Umbilical cord (tissue), 2 donors: ENCODE results near the gene VPS45. TPM values are rescaled to one million over a fixed set of nuclear protein-coding genes. Genes with fewer than 3 reads are reported as not detected.
A peak's percentile ranks its signal among the peaks of the same experiment; 100 is the strongest.
"Not testable (repeated sequence)": the region's sequence is repeated elsewhere in the genome, so short reads cannot be mapped to it uniquely, and the experiment has no call there.

ENCODE experiments used
- DNase-seq: peaks from one replicate; pipeline ENCODE4 v3.0.0-alpha.2; 2015; ENCODE audit warnings: low spot score
- total RNA-seq: library from RNA; depleted of rRNA; stranded (reverse); fragments of >200 nt; gene quantifications from one replicate; pipeline ENCODE4 v1.2.3, GENCODE V29; 2014; ENCODE audit warnings: low replicate concordance; ENCODE audit not compliant: insufficient read depth

Gene VPS45, protein sequence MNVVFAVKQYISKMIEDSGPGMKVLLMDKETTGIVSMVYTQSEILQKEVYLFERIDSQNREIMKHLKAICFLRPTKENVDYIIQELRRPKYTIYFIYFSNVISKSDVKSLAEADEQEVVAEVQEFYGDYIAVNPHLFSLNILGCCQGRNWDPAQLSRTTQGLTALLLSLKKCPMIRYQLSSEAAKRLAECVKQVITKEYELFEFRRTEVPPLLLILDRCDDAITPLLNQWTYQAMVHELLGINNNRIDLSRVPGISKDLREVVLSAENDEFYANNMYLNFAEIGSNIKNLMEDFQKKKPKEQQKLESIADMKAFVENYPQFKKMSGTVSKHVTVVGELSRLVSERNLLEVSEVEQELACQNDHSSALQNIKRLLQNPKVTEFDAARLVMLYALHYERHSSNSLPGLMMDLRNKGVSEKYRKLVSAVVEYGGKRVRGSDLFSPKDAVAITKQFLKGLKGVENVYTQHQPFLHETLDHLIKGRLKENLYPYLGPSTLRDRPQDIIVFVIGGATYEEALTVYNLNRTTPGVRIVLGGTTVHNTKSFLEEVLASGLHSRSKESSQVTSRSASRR
- 43.6 TPM for total RNA-seq

DNA sequence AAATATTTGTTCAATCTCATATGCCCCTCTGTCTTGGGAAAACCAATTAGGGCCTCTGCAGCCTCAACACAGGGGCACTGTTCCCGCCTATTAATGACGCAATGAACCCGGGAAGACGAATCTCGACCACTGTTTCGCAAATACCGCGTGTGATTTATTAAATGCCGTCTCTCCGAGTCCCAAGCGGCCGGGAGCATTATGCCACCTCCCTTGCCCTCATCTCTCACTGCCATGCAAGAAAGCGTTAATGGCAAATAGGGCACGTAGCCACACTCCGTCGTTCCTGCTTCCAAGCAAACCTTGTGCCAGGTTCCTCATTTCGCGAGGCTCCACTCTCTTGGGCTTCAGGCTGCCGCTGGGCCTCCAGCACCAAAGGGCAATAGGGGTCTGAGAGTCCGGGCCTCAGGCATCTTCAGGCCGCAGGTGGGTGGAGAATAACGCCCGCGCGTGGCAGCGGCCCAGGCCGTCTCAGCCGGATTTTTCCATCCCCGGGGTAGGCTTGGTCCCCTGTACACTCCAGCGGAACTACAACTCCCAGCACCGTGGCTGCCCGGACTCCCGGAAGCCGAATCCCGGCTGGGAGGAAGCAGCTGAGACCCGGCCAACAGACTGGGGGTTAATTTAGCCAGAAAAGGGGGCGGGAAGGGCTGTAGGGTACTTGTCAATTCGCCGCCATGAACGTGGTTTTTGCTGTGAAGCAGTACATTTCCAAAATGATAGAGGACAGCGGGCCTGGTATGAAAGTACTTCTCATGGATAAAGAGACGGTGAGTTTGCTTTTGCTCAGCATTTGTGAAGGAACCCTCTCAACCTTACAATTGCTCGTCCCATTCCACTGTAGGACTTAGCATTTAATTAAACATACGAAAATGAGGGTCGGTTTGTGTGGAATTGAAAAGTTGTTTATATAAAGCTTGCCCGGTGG is at the start of gene VPS45:
VPS45 (plus strand) TSS at position 593 of the 925 bp plus-strand sequence; CDS start at position 675, 82 bp downstream.
- DNase-seq, result peak; percentile 97

DNA sequence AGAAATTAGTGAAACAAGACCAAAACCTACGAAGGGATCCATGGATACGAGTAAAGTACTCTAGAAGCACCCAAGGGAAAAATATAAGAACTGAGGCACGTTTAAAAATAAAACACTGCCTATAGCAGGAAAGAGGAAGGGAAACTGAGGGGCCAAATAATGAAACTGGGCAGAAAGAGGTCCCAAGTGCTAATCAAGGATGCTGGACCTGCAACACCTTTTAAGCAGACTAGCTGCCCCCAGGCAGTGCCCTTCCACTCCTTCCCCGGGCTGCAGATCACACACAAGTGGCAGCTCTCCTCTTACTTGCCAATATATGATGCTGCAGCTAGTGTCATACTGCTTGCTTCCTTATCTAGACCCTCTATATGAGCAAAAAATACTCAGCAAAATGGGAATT is 49.4 kb upstream of the VPS45 start:
- DNase-seq, result no peak

GRCh38 chr1:150020711-150021110 is 46.9 kb upstream of the VPS45 start:
- DNase-seq, result no peak

- no peak for DNase-seq
Measured at GRCh38 chr1:150021191-150021694, 46.3 kb upstream of the VPS45 start.

- DNase-seq, result no peak
Measured at GRCh38 chr1:150022357-150022756, 45.2 kb upstream of the VPS45 start.

DNA sequence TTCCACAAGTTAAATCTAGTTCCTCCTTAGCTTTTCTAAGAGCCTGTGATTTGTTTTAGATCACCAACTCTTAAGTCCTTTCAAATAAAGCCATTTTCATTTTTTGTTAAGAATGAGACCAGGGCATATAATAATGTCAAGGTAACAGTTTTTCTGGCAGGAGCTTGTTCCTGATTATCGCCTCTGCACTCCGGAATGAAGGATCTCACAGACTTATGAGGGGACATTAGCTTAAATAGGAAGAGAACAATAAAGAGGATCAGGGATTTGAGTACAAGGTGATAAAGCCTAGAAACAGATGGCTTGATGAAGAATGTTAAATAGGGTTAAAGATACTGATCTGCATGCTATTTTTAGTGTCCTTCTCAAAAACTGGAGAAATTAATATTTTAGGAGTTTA is 43.4 kb upstream of the VPS45 start:
- no peak for DNase-seq

GRCh38 chr1:150028322-150028721 is 39.3 kb upstream of the VPS45 start:
- no peak for DNase-seq

GRCh38 chr1:150034336-150034735 is 33.2 kb upstream of the VPS45 start:
- DNase-seq, result peak; percentile 61

GRCh38 chr1:150049926-150050325 is 17.6 kb upstream of the VPS45 start:
- DNase-seq, result no peak

- no peak for DNase-seq
Measured at GRCh38 chr1:150051089-150051373, 16.5 kb upstream of the VPS45 start.

- DNase-seq, result not testable (repeated sequence)
Measured at GRCh38 chr1:150051905-150052412, 15.6 kb upstream of the VPS45 start.

GRCh38 chr1:150053926-150054325 is 13.7 kb upstream of the VPS45 start:
- no peak for DNase-seq

DNA sequence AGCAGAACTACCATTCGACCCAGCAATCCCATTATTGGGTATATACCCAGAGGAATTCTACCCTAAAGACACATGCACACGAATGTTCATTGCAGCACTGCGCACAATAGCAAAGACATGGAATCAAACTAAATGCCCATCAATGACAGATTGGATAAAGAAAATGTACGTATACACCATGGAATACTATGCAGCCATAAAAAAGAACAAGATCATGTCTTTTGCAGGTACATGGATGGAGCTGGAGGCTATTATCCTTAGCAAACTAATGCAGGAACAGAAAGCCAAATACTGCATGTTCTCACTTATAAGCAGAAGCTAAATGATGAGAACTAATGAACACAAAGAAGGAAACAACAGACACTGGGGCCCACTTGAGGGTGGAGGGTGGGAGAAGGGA is 12.1 kb upstream of the VPS45 start:
- DNase-seq, result not testable (repeated sequence)

GRCh38 chr1:150056407-150056806 is 11.2 kb upstream of the VPS45 start:
- DNase-seq, result no peak

DNA sequence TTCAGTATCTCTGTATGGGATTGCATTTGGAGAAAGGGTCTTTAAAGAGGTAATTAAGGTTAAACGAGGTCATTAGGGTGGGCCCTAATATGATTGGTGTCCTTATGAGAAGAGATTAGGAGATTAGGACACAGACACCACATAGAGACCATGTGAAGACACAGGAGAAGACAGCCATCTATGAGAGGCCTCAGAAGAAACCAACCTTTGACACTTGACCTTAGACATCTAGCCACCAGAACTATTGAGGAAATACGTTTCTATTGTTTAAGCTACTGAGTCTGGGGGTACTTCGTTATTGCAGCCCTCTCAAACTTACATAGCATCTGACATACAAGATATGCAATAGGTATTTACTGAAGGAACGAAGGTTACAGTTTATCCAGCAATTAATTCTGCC is 7.3 kb upstream of the VPS45 start:
- no peak for DNase-seq

DNA sequence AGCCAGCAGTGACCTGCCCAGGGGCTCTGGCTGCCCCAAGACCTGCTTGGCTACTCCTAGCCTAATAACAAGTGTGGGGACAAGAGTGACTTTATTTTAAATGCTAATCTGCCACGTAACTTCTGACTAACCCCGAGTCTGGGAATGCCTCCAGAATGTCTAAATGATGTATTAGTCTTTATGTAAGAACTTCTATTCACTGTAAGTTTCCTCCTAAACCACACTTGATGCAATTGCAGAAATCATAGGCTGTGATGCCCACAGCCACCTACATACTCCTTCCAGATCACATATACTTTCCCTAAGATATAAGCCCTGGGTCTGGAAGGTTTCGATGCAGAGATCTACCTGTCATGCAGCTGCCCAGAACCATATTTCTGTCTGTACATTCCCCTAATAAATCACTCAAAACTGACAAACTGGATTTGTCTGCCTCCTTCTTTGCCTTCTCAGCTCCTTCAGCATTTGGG is 5.9 kb upstream of the VPS45 start:
- peak; percentile 61 for DNase-seq

DNA sequence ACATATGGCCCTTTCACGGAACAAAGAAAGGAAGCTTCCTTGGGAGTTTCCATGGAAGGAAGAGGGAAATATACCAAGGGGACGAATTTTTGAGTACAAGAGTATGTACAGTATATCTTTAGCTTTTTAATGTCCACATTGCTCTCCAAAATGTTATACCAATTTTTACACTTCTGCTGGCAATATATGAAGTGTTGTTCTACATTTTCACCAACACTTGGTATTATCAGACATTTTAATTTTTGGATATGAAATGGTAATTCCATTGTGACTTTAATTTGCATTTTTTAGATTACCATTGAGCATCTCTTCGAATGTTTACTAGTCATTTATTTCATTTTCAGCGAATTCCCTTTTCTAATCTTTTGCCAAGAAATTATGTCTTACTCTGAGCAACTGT is 5.5 kb upstream of the VPS45 start:
- no peak for DNase-seq

DNA sequence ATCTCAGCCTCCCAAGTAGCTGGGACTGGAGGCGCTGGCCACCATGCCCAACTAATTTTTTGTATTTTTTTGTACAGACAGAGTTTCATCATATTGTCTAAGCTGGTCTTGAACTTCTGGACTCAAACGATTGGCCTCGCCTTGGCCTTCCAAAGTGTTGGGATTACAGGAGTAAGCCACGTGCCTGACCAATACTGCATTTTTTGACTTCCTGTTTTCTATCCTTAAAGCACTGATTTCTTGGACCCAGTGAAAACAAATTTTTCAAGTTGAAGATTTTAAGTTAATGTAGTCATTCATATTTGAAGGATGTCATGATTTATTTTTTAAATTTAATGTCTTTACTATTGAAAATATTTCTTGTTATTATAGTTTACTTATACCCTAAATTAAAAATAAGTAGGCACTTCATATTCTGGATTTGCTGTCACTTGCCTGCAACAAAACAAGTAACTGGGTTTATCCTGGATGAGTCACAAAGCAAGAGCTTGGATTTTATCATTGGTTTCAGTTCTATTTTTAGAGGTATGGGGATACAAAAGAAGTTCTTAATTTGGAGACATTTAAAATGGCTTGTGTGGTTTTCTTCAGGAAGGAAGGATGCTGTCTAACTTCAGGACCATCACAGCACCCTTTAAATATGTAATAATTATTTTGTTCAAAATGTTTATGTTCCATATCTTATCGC is 2.2 kb upstream of the VPS45 start:
- DNase-seq, result peak; percentile 42

- DNase-seq, result no peak
Measured at GRCh38 chr1:150066328-150066727, 1.2 kb upstream of the VPS45 start.

GRCh38 chr1:150066838-150067183 is 765 bp upstream of the VPS45 start:
- no peak for DNase-seq

GRCh38 chr1:150068109-150068435 is 496 bp downstream of the VPS45 start:
- DNase-seq, result no peak

DNA sequence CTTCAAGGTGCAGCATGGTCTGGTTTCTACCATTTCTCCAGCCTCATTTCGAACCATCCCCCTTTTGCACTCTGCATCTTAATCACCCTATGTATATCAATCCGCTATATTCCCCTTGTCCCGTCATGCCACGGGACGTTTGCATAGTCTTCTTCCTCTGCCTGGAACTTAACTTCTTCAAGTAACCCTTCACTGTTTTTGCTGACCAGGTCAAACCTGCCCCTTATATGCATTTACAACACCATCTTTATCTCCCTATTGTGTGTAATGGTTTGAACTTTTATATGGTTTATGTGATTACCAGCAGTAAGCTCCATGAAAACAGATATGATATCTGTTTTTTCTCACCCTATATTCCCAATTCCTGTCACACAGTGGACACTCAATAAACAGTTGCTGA is 2.3 kb downstream of the VPS45 start:
- DNase-seq, result no peak
